SIG-M5 treated with dmso at 0.1 percent for 504 hours (cell line): ENCODE data around the gene ZDHHC17.

Experiments used
- DNase-seq: peaks from one replicate; lab custom pipeline; 2025; ENCODE audit not compliant: unreplicated experiment; lab: John Stamatoyannopoulos, UW

The ZDHHC17 gene

GRCh38 chr12:76876696-76877229 is 112.8 kb downstream of the ZDHHC17 start:
- DNase-seq: no peak

GRCh38 chr12:76878099-76878898 is 114.4 kb downstream of the ZDHHC17 start:
- DNase-seq: no peak

GRCh38 chr12:76878899-76879709 is 115.2 kb downstream of the ZDHHC17 start, which contains the start of gene CSRP2:
Gene CSRP2, minus strand, starts transcription at chr12:76879019. Its CDS starts 12,759 bp downstream, at chr12:76866260.
- DNase-seq: no peak

GRCh38 chr12:76879710-76880518 is 116.0 kb downstream of the ZDHHC17 start:
- DNase-seq: no peak

- DNase-seq: no peak
Measured at GRCh38 chr12:76880519-76881023, 116.7 kb downstream of the ZDHHC17 start.

- DNase-seq: no peak
Measured at GRCh38 chr12:76881142-76881541, 117.2 kb downstream of the ZDHHC17 start.

GRCh38 chr12:76882367-76882766 is 118.5 kb downstream of the ZDHHC17 start:
- no peak for DNase-seq

- no peak for DNase-seq
Measured at GRCh38 chr12:76883151-76883550, 119.2 kb downstream of the ZDHHC17 start.

- no peak for DNase-seq
Measured at GRCh38 chr12:76883811-76884210, 119.9 kb downstream of the ZDHHC17 start.

- no peak for DNase-seq
Measured at GRCh38 chr12:76888775-76889174, 124.9 kb downstream of the ZDHHC17 start.

GRCh38 chr12:76890151-76891143 is 126.5 kb downstream of the ZDHHC17 start:
- no peak for DNase-seq

GRCh38 chr12:76891609-76892008 is 127.7 kb downstream of the ZDHHC17 start:
- DNase-seq: no peak

- DNase-seq: no peak
Measured at GRCh38 chr12:76895796-76896195, 131.9 kb downstream of the ZDHHC17 start.

GRCh38 chr12:76896274-76896673 is 132.4 kb downstream of the ZDHHC17 start:
- no peak for DNase-seq

GRCh38 chr12:76898442-76898841 is 134.5 kb downstream of the ZDHHC17 start:
- no peak for DNase-seq

GRCh38 chr12:76899522-76899921 is 135.6 kb downstream of the ZDHHC17 start:
- no peak for DNase-seq

GRCh38 chr12:76901628-76902380 is 137.9 kb downstream of the ZDHHC17 start:
- no peak for DNase-seq
